IMR-90 (cell line): ENCODE results near the gene C6orf47.

Source experiments
- POLR2A ChIP-seq: IDR thresholded peaks from 2 replicates; pipeline ENCODE4 v1.6.1; 2012; ENCODE audit warnings: mild to moderate bottlenecking, low read depth, low read length
- TF ChIP-seq, protein P1 (sequence below): conservative IDR thresholded peaks from 2 replicates; pipeline ENCODE4 v1.5.1; 2012; ENCODE audit warnings: mild to moderate bottlenecking, low read depth, low read length, improper control_type of control experiment

DNA sequence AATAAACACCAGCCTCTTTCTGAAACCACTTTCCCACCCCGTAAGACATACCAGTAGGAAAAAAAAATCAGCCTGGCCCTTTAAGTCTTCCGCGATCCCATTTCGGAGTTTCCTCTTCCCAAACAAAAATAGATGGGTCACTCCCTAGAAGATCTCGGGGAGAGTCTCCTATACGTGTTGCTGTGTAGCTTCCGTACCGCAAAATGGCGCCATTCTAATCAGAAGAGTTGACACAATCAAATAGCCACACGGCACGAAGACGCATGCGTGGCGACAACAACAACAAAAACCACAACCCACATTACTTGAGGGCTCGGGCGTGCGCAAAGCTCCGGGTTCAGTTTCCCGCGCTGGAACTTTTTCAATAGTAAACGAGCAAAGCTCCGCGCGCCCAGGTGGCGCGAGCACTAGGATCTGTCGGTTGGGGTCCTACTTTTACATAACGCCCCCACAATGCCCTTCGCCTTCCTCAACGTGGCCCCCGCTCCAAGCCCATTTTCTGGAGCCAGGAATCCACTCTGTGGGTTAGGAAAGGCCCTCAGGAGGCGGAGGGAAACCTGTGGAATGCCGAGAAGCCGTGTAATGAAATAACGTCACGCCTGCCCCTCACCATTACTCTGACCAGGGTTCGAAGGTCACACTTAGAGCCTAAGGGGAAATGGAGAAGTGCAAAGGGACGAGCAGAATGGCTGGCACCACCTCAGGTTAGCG is 4.4 kb upstream of the C6orf47 start, which contains the start of gene GPANK1:
- TF ChIP-seq, protein P1, sequence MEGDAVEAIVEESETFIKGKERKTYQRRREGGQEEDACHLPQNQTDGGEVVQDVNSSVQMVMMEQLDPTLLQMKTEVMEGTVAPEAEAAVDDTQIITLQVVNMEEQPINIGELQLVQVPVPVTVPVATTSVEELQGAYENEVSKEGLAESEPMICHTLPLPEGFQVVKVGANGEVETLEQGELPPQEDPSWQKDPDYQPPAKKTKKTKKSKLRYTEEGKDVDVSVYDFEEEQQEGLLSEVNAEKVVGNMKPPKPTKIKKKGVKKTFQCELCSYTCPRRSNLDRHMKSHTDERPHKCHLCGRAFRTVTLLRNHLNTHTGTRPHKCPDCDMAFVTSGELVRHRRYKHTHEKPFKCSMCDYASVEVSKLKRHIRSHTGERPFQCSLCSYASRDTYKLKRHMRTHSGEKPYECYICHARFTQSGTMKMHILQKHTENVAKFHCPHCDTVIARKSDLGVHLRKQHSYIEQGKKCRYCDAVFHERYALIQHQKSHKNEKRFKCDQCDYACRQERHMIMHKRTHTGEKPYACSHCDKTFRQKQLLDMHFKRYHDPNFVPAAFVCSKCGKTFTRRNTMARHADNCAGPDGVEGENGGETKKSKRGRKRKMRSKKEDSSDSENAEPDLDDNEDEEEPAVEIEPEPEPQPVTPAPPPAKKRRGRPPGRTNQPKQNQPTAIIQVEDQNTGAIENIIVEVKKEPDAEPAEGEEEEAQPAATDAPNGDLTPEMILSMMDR: no peak
- no peak for TF ChIP-seq POLR2A
